ENCODE results near the gene HABP2.

HABP2 gene

DNA sequence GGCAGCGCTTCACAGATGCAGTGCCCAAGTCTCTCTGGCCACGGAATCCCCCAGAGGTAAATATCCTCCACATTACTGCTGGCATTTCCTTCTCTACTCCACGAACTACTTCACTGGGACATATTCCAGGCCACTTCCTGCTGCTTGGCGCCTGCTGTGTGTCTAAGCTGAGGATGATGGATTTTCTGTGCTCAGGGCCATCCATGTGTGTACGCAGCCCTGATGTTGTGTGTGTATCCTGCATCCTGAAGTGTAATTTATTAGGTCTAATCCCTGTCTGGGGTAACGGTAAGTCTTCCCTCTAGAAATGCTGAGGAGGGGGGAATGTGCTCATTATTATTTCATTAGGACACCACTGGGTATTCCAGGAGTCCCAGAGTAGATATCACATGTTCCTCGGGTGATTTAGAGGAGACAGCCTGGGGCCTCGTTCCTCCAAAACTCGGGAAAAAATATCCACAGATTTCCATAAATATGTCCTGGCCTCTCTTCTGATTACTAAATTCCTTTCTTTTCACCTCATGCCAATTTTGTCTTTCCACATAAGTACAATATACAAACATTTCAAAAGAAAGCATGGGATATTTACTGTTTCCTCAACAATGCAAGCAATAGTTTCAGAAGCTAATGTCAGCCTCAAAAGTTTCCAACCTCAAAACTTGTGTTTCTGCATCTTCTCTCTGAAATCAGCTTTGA, 25.5 kb upstream of the HABP2 start:
- DNase-seq (ENCODE audit: low spot score), result peak; percentile 57

- no peak for DNase-seq (ENCODE audit: low spot score)
Measured at GRCh38 chr10:113528876-113529275, 24.0 kb upstream of the HABP2 start.

- DNase-seq (ENCODE audit: low spot score), result no peak
Measured at GRCh38 chr10:113529575-113529974, 23.3 kb upstream of the HABP2 start.

- DNase-seq (ENCODE audit: low spot score), result no peak
Measured at GRCh38 chr10:113530476-113530875, 22.4 kb upstream of the HABP2 start.

DNA sequence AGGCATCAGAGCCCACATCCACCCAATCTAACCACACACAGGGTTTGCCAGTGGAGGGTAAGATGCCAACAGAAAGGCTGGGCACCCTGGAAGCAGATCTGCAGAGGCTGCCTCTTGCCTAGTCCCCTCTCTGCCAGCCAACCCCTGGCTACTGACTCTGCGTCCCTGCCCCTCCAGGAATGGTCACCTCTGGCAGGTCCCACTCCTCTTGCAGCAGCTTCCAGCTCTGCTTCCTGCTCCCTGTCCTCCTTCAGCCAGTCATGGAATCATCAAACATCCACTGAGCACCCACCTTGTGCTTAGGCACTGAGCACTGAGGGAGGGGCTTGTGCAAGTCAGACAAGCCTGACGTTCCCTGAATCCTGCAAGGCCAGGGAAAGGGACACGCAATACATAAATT, 20.1 kb upstream of the HABP2 start:
- DNase-seq (ENCODE audit: low spot score), result no peak

GRCh38 chr10:113533801-113534200, 19.1 kb upstream of the HABP2 start:
- peak; percentile 33 for DNase-seq (ENCODE audit: low spot score)

DNA sequence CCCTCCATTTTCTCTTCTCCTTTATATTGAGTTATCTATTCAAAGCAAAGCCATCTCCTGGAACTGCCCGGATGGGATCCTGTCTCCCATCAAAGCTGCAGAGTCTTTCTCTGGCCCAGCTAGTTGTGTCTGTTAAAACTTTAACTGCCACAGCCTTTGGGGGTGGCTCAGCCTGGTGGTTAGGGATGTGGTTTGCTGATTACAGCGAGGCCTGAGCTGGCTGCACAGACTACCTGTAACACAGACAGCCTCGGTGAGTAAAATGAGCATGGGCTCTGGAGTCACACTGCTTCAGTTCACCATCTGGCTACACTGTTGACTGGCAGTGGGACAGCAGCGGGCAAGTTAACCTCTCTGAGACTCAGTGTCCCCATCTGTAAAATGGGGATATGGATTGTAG, 18.4 kb upstream of the HABP2 start:
- no peak for DNase-seq (ENCODE audit: low spot score)

DNA sequence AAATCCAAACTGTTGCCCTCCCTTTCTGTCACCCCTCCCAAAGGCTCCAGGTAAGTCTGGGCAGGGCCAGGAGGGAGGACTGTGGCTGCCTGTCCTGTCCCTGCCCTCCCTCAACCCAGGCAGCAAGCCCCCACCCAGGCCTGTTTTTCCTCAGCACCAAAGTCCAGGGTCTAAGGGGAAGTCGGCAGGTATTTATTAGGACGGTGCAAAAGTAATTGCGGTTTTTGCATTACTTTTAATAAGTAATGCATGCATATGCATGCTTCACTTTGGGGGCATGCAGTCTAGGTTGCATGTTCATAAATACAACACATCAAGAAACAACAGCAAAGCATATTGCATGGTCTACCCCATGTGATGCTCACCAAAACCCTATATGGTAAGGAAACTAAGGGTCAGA, 15.2 kb upstream of the HABP2 start:
- DNase-seq (ENCODE audit: low spot score), result no peak

GRCh38 chr10:113538151-113538550, 14.7 kb upstream of the HABP2 start:
- no peak for DNase-seq (ENCODE audit: low spot score)

DNA sequence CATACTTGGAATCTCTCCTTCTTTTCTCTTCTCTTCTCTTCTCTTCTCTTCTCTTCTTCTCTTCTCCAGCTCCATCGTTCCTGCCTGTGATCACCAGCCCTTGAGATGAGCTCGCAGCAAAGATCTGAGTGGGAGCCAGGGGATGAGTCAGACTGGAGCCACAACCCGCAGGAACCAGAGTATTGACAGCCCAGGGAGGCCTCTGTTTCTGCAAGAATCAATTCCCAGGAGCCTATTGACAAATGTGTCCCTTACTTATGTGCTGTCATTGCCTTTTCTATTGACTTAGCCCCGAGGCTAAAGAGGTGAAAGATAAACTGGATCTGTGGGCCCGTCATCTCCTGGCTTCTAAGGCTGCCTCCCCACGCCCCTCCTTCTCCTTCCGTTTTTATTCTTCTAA, 13.1 kb upstream of the HABP2 start:
- peak; percentile 93 for DNase-seq (ENCODE audit: low spot score)

- DNase-seq (ENCODE audit: low spot score), result peak; percentile 55
Measured at GRCh38 chr10:113540845-113541548, 11.9 kb upstream of the HABP2 start.

- DNase-seq (ENCODE audit: low spot score), result no peak
Measured at GRCh38 chr10:113541549-113541927, 11.3 kb upstream of the HABP2 start.

DNA sequence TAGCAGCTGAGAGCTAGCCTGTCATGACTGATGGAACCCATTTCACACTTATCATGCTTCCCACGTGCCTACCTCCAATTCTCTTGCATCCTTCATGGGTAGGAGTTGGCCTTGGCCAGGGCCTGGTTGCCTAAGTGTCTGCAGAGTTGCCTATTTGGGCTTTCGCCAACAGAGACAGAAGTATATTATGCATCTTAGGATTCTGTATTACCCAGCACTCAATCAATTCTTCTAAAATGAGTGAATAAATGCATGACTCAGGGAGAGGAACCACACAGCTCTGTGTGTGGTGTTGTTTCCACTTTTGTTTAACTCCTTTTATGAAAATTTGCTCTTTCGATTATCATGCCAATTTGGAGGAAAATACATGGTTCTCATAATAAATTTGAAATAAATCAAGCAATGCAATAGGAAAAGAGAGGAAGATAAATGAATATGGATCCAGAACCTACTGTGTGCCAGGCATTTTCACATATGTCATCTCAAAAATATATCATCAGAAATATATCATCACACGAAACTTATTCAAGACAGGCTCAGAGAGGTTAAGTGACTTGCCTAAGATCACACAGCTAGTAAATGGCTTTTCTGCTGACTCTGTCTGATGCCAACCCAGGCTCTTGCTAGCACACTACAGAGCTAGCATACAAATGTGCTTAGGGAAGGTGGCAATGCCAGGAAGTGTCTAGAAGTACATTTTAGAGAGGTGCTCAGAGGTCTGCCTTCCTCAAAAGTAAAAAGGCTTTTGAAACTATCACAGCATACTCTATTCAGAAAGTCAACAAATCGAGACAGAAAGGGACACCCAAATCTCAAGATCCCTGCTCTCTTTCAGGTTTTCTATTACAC, 9.5 kb upstream of the HABP2 start:
- no peak for DNase-seq (ENCODE audit: low spot score)

GRCh38 chr10:113544392-113544791, 8.5 kb upstream of the HABP2 start:
- no peak for DNase-seq (ENCODE audit: low spot score)

DNA sequence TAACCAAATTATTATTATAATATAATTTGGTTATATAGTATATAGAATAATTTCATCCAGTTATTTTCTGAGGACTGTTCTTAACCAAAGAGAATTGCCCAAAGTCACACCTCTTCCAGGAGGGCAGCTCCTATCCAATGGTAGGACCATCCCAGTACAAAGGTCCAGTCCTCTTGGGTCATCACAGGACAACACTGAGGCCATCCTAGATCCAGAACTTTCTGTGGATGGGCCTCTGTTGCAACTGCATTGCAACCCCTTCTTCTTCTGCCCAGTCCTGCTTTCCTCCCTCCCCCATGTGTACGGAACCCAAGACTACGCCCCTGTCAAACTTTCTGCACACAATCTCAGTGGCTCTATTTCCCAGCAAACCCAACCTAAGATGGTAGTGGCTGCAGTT, 5.4 kb upstream of the HABP2 start:
- no peak for DNase-seq (ENCODE audit: low spot score)

DNA sequence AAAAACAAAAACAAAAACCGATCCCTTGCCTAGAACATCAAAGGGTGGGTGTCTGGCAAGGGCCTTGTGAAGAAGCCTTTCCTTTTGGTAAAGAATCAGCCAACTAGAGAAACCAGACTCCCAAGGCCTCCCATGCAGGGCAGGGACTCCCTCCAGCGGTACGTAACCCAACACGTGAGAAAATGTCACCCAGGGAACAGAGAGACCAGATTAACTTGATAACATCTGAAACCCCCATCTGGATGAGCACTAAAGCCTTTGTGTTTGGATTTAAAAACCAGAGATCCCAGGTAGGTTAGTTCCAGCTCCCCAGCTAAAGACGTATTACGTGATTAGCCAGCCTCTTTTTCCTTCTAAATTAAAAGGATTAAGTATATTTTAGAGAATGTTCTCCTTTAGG, 3.0 kb upstream of the HABP2 start:
- DNase-seq (ENCODE audit: low spot score), result no peak

DNA sequence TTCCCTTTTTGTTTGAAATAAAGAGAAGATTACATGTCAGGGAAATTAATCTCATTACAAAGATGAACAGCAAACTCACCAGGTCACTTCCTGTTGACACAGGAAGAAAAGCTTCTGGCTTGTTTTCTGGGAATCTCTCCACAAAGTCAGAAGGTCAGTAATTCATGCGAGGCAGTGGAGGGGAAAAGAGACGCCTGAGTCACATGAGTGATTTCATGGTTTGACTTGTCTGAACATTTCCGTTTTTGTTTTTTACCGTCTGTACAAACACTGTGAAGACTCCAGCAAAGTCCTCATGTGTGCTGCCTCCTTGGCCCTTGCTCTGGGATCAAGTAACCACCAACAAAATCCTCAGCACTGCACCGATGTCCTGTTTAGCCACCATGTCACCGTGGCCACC, 2.5 kb upstream of the HABP2 start:
- no peak for DNase-seq (ENCODE audit: low spot score)

DNA sequence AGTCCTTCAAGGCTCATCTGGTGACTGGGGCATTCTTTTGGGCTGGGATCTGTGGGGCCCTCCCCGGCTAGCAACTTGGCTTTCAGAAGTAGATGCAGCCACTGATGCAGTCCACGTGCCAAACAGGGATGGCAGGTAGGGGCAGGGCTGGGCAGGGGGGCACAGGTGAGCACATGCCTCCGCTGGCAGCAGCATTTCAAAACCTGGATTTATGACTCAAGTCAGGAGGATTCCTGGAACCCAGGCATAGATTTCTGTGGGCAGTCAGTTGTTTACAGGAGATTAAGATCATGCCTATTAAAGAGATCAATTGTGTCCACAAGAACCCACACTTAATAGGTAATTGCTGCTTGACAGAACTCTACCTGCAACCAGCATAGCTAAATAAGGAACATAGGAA, 839 bp upstream of the HABP2 start:
- no peak for DNase-seq (ENCODE audit: low spot score)

- no peak for DNase-seq (ENCODE audit: low spot score)
Measured at GRCh38 chr10:113553149-113553548, 296 bp downstream of the HABP2 start.

- no peak for DNase-seq (ENCODE audit: low spot score)
Measured at GRCh38 chr10:113554214-113554613, 1.4 kb downstream of the HABP2 start.

DNA sequence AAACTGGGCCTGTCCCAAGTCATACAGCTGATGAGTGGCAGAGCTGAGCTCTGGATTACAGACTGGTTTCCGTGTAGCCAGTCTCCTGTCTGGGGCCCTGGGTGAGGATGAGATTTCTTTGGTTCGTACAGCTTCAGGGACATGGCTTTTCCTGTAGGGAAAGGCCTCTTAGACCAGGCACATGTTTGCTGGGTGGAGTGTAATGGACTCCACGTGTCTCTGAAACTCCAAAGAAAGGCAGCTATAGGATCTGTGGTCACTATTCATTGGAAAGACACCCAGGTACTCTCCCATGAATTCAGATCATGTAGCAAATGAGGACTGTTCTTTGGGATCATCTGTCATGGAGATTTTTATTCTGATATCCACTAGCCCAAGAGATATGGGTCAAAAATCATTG, 2.4 kb downstream of the HABP2 start:
- no peak for DNase-seq (ENCODE audit: low spot score)

DNA sequence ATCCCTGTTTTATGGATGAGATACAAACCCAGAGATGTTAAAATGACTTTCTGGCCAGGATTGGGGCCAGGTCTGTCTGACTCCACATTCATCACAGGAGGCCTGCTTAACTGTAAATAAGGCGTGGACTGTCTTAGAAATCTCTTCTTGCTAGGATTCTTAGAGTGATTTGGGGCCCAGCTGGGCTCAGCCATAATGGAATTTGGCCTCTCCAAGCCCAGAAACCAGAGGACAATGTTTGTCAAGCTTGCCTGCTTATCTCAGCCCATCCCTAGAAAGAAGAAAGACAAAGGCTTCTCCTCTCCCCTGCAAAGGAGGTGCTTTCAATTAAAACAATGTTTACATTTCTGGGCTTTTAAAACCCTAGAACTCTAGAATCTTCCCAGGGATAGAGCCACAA, 2.9 kb downstream of the HABP2 start:
- no peak for DNase-seq (ENCODE audit: low spot score)

DNA sequence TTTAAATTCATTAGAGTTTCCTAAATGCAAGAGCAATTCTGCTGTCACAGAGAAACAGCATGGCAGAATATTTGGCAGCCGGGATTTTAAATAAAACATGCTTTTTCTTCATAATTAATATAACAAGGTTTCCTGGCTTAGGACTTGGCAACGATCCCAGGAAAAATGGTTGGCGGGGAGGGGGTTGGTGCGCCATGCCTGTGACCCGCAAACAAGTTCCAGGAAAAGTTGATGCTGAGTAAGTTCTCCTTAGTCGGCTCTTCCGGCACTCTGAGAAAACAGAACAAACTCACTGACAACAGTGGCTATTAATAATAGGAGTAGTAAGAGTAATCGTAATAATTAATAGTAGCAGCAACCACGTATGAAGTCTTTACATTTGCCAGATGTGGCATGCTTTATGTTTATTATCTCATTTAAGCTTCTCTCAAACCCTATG, 4.6 kb downstream of the HABP2 start:
- no peak for DNase-seq (ENCODE audit: low spot score)

All from AG20443 (cell line).